Naive thymus-derived CD4-positive, alpha-beta T cell (primary cell): ENCODE data around the gene CLIC2. TPM values are rescaled to one million over a fixed set of nuclear protein-coding genes. Genes with fewer than 3 reads are reported as not detected.

Source experiments
- ATAC-seq: fragments of 150-1000 bp; cut with Tn5 transposase; 2 replicates; pipeline ENCODE4 v1.10.0; 2021; ENCODE audit warnings: mild to moderate bottlenecking, moderate library complexity
- CTCF ChIA-PET: fragments of 350-600 bp; sonication (Branson Sonifier 250); formaldehyde crosslinking; loops from one replicate; lab custom pipeline; 2021; ENCODE audit warnings: antibody characterized with exemption; lab: Charles Lee
- POLR2A ChIA-PET: fragments of 350-600 bp; sonication (Branson Sonifier 250); formaldehyde crosslinking; loops from one replicate; lab custom pipeline; 2021; ENCODE audit warnings: antibody characterized with exemption, inconsistent platforms; lab: Charles Lee
- DNase-seq, 9 donors: peaks; one replicate each; pipeline versions ENCODE4 v3.0.0 to v3.0.0-alpha.2; 2020 to 2022; ENCODE audit warnings: mixed read lengths in 1 of 9
- H3K27ac ChIP-seq: one replicate; pipeline ENCODE4 v1.7.0; 2013; ENCODE audit warnings: mild to moderate bottlenecking, low read depth, low read length, moderate library complexity
- H3K27me3 ChIP-seq, 2 donors: one replicate each; pipeline ENCODE4 v1.7.0; 2013; ENCODE audit warnings: low read length in 2 of 2, mild to moderate bottlenecking in 2 of 2, moderate library complexity in 2 of 2; ENCODE audit not compliant: control insufficient read depth in 2 of 2, insufficient read depth in 2 of 2
- H3K36me3 ChIP-seq, 3 experiments: 1 replicate in 2 of 3; 2 replicates in 1 of 3; pipeline ENCODE4 v1.7.0; 2013; ENCODE audit warnings: low read length in 3 of 3, mild to moderate bottlenecking in 3 of 3, moderate library complexity in 1 of 3; ENCODE audit not compliant: insufficient read depth in 3 of 3, control insufficient read depth in 2 of 3
- H3K4me1 ChIP-seq, 2 donors: one replicate each; pipeline ENCODE4 v1.7.0; 2013; ENCODE audit warnings: low read length in 2 of 2, mild to moderate bottlenecking in 2 of 2, moderate library complexity in 1 of 2; ENCODE audit not compliant: control insufficient read depth in 2 of 2, insufficient read depth in 2 of 2
- H3K4me3 ChIP-seq: 2 replicates; pipeline ENCODE4 v1.7.0; 2013; ENCODE audit warnings: mild to moderate bottlenecking, low read length
- H3K9me3 ChIP-seq, 3 experiments: 1 replicate in 2 of 3; 2 replicates in 1 of 3; pipeline ENCODE4 v1.7.0; 2013; ENCODE audit warnings: low read length in 3 of 3; ENCODE audit not compliant: control insufficient read depth in 2 of 3
- H3K27ac Mint-ChIP-seq, 9 donors: one replicate each; pipeline ENCODE4 v1.8.0; 2020 to 2022; ENCODE audit warnings: mixed read lengths in 9 of 9, mild to moderate bottlenecking in 8 of 9, moderate library complexity in 5 of 9, inconsistent platforms in 2 of 9
- H3K27me3 Mint-ChIP-seq, 5 donors: one replicate each; pipeline ENCODE4 v1.8.0; 2021 to 2022; ENCODE audit warnings: mixed read lengths in 5 of 5, mild to moderate bottlenecking in 1 of 5
- H3K36me3 Mint-ChIP-seq, 5 donors: one replicate each; pipeline ENCODE4 v1.8.0; 2020 to 2022; ENCODE audit warnings: mixed read lengths in 5 of 5, mild to moderate bottlenecking in 3 of 5, inconsistent platforms in 1 of 5
- H3K4me1 Mint-ChIP-seq, 7 donors: one replicate each; pipeline ENCODE4 v1.8.0; 2020 to 2022; ENCODE audit warnings: mixed read lengths in 7 of 7, mild to moderate bottlenecking in 3 of 7, inconsistent platforms in 1 of 7
- H3K4me3 Mint-ChIP-seq, 10 donors: one replicate each; pipeline ENCODE4 v1.8.0; 2020 to 2022; ENCODE audit warnings: mild to moderate bottlenecking in 10 of 10, mixed read lengths in 10 of 10, moderate library complexity in 6 of 10, inconsistent platforms in 2 of 10
- H3K9me3 Mint-ChIP-seq, 11 donors: one replicate each; pipeline ENCODE4 v1.8.0; 2020 to 2022; ENCODE audit warnings: mixed read lengths in 11 of 11, mild to moderate bottlenecking in 4 of 11, inconsistent platforms in 1 of 11, moderate library complexity in 1 of 11
- intact Hi-C, 2 donors: fragments of 100-400 bp; cut with micrococcal nuclease; formaldehyde crosslinking; loops; one replicate each; pipeline ENCODE4 v1.15.1; 2023
- microRNA-seq: library from miRNA; unstranded; fragments of <30 nt; microRNA quantifications from one replicate; pipeline ENCODE4 v1.2.0, GENCODE V29; 2022; ENCODE audit warnings: borderline microRNAs expressed
- polyA plus RNA-seq, 2 donors: library from polyadenylated mRNA; unstranded; fragments of 300-500 nt; fragmentation: Illumina TruSeq; gene quantifications; one replicate each; pipeline ENCODE4 v1.2.3, GENCODE V29; 2021
- total RNA-seq, 6 experiments: library from RNA in 5 of 6; stranded (reverse) in 5 of 6; gene quantifications; 1 replicate in 5 of 6; 2 replicates in 1 of 6; pipeline ENCODE4 v1.2.3 and lab custom pipeline; 2021 to 2026

CLIC2 gene
- total and polyA plus RNA-seq, 7 experiments from 2014 or later, result 0.13 to 2.1 (median 1.2) TPM; not detected in 1

DNA sequence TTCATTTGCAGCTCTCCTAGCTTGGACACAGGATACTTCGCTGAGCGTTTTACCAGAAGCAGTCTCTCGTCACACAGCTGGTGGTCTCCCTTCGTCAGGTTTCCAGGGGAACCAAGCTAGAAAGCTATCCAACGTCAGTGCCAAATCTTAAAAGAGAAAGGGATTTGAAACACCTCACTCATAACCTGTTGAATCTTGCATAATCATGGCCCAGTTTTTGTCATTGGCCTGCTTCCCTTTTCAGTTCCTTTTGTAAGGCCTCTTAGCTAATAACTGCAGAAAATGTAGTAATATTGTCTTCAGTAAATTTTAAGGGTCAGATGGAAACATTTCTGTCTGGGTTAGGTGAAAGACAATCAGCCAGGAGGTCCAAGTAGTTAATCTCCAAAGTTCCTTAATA lies 92.1 kb downstream of the CLIC2 start:
- H3K27me3 ChIP-seq, result no peaks in the 10 kb centered on the region
- DNase-seq (no peak), ATAC-seq (no peak)
- H3K9me3 ChIP-seq, result no peaks in the 10 kb centered on the region
- H3K36me3 Mint-ChIP-seq, result peaks cover 0 to 13% (median 2%) of the 10 kb centered on the region in 5 donors
- ChIA-PET POLR2A (no interaction called here), CTCF (no interaction called here)
- intact Hi-C loops, result no loop called here
- H3K27ac ChIP-seq, result no peak overlapping the region
- no peak overlapping the region for H3K4me3 ChIP-seq
- H3K9me3 Mint-ChIP-seq, result no peaks in the 10 kb centered on the region
- H3K36me3 ChIP-seq, result peaks cover 0 to 7% (median 3%) of the 10 kb centered on the region in 3 experiments
- no peak overlapping the region for H3K27ac Mint-ChIP-seq
- H3K4me1 ChIP-seq, result no peaks in the 10 kb centered on the region
- no peaks in the 10 kb centered on the region for H3K27me3 Mint-ChIP-seq
- peaks cover 0 to 2% (median 0%) of the 10 kb centered on the region in 7 donors for H3K4me1 Mint-ChIP-seq
- H3K4me3 Mint-ChIP-seq, result no peak overlapping the region

DNA sequence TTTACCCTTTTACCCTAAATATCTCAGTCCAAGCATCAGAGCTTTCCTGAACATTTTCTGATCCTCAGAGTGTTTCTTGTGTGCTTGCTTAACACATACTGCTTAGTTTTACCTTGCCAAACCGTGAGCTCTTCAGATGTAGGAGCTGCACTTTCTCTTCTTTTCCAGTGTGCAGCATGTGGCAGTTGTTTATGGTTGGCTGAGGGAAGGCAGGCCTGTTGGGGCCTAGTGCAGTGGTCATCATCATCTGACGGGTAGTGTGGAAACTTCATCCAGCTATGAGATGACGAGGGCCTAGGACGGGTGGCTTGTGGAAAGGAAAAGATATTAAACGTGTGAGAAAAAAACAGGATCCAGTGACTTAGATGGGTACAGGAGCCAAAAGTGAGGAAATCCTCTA lies 96.7 kb downstream of the CLIC2 start:
- intact Hi-C loops, result no loop called here
- Histone ChIP-seq H3K36me3 (peaks cover 0 to 14% (median 8%) of the 10 kb centered on the region in 3 experiments), H3K27me3 (no peaks in the 10 kb centered on the region), H3K4me3 (no peak overlapping the region), H3K9me3 (no peaks in the 10 kb centered on the region), H3K4me1 (no peaks in the 10 kb centered on the region), H3K27ac (no peak overlapping the region)
- peaks cover 0 to 15% (median 6%) of the 10 kb centered on the region in 5 donors for H3K36me3 Mint-ChIP-seq
- H3K4me3 Mint-ChIP-seq, result no peak overlapping the region
- ChIA-PET CTCF (no interaction called here), POLR2A (interaction anchor here (0.6 kb wide), 1 partner anchor 46 kb away, joined by 3 read pairs; no protein-coding TSS in a partner anchor)
- no peaks in the 10 kb centered on the region for H3K9me3 Mint-ChIP-seq
- peak overlapping the region in 3 of 9 donors; percentile 1 to 76 (median 24) for H3K27ac Mint-ChIP-seq
- ATAC-seq, result no peak
- peaks cover 0 to 6% (median 0%) of the 10 kb centered on the region in 7 donors for H3K4me1 Mint-ChIP-seq
- no peaks in the 10 kb centered on the region for H3K27me3 Mint-ChIP-seq
- DNase-seq, result no peak

GRCh38 chrX:155235891-155236290 lies 98.5 kb downstream of the CLIC2 start:
- Histone ChIP-seq H3K9me3 (no peaks in the 10 kb centered on the region), H3K27ac (no peak overlapping the region), H3K4me1 (no peaks in the 10 kb centered on the region), H3K4me3 (no peak overlapping the region), H3K27me3 (no peaks in the 10 kb centered on the region), H3K36me3 (peaks cover 0 to 16% (median 8%) of the 10 kb centered on the region in 3 experiments)
- ATAC-seq, result no peak
- intact Hi-C loops, result no loop called here
- Mint-ChIP-seq H3K4me3 (no peak overlapping the region), H3K4me1 (peaks cover 0 to 13% (median 5%) of the 10 kb centered on the region in 7 donors), H3K27me3 (no peaks in the 10 kb centered on the region), H3K9me3 (no peaks in the 10 kb centered on the region), H3K36me3 (peaks cover 0 to 20% (median 6%) of the 10 kb centered on the region in 5 donors), H3K27ac (peak overlapping the region in 1 of 9 donors; percentile 71)
- ChIA-PET CTCF (no interaction called here), POLR2A (no interaction called here)
- DNase-seq, result no peak

GRCh38 chrX:155231163-155231562 lies 103.3 kb downstream of the CLIC2 start:
- peaks cover 7 to 37% (median 10%) of the 10 kb centered on the region in 7 donors for H3K4me1 Mint-ChIP-seq
- peaks cover 0 to 15% (median 8%) of the 10 kb centered on the region in 5 donors for H3K36me3 Mint-ChIP-seq
- Histone ChIP-seq H3K36me3 (peaks cover 4 to 25% (median 6%) of the 10 kb centered on the region in 3 experiments), H3K4me1 (no peaks in the 10 kb centered on the region), H3K27ac (no peak overlapping the region), H3K9me3 (no peaks in the 10 kb centered on the region), H3K27me3 (no peaks in the 10 kb centered on the region), H3K4me3 (no peak overlapping the region)
- no peaks in the 10 kb centered on the region for H3K9me3 Mint-ChIP-seq
- no peaks in the 10 kb centered on the region for H3K27me3 Mint-ChIP-seq
- no peak for DNase-seq
- CTCF ChIA-PET, result no interaction called here
- ATAC-seq, result no peak
- POLR2A ChIA-PET, result no interaction called here
- peak overlapping the region in 6 of 9 donors; percentile 7 to 75 (median 50) for H3K27ac Mint-ChIP-seq
- peak overlapping the region in 1 of 10 donors; percentile 19 for H3K4me3 Mint-ChIP-seq
- intact Hi-C loops, result no loop called here

Small RNA genes within 50 kb of the gene (microRNA-seq; reads per million reads assigned to microRNA genes)
- gene MIR1184-2, result not detected

Other genes starting within 250 kb of the CLIC2 start
- 10 to 100 TPM; 17.3 to 57.4 (median 26.4) TPM for gene VBP1, start 118.2 kb downstream of the CLIC2 start, total RNA-seq
- gene VBP1, start 118.2 kb downstream of the CLIC2 start, polyA plus RNA-seq, result 100 to 1,000 TPM in 1 of 2 donors, 10 to 100 TPM in 1; 59.9 to 104 TPM
- gene RAB39B, start 70.1 kb downstream of the CLIC2 start, total RNA-seq, result 10 to 100 TPM in 3 of 5 experiments, 1 to 10 TPM in 2; 3.9 to 13.3 (median 10.3) TPM
- 1 to 10 TPM; 4.5 to 8.3 TPM for gene RAB39B, start 70.1 kb downstream of the CLIC2 start, polyA plus RNA-seq
- gene F8A2, start 47.5 kb upstream of the CLIC2 start, total RNA-seq, result not detected
- gene F8A2, start 47.5 kb upstream of the CLIC2 start, polyA plus RNA-seq, result not detected
- gene F8A3, start 124.0 kb upstream of the CLIC2 start, total RNA-seq, result 10 to 100 TPM in 3 of 5 experiments, under 1 TPM in 2; 0.38 to 21.7 (median 18.7) TPM
- 10 to 100 TPM in 1 of 2 donors, 1 to 10 TPM in 1; 7.2 to 16.2 TPM for gene F8A3, start 124.0 kb upstream of the CLIC2 start, polyA plus RNA-seq